Subcutaneous abdominal adipose tissue (tissue), 5 donors: ENCODE data around the gene DCAF7.

Source experiments
- H3K27ac ChIP-seq: one replicate; pipeline ENCODE4 v1.7.0; 2013; ENCODE audit warnings: low read depth, mild to moderate bottlenecking, inconsistent platforms, low read length, moderate library complexity
- H3K27me3 ChIP-seq, 5 donors: one replicate each; pipeline ENCODE4 v1.7.0; 2013; ENCODE audit warnings: low read length in 5 of 5, inconsistent platforms in 1 of 5; ENCODE audit not compliant: control insufficient read depth in 5 of 5, insufficient read depth in 4 of 5
- H3K36me3 ChIP-seq, 5 donors: one replicate each; pipeline ENCODE4 v1.7.0; 2013; ENCODE audit warnings: low read length in 5 of 5; ENCODE audit not compliant: control insufficient read depth in 5 of 5, insufficient read depth in 5 of 5
- H3K4me1 ChIP-seq, 5 donors: one replicate each; pipeline ENCODE4 v1.7.0; 2013; ENCODE audit warnings: low read length in 5 of 5, mild to moderate bottlenecking in 3 of 5, moderate library complexity in 1 of 5; ENCODE audit not compliant: control insufficient read depth in 5 of 5, insufficient read depth in 5 of 5
- H3K4me3 ChIP-seq, 5 donors: one replicate each; pipeline ENCODE4 v1.7.0; 2013; ENCODE audit warnings: low read length in 5 of 5, low read depth in 1 of 5
- H3K9ac ChIP-seq, 5 donors: one replicate each; pipeline ENCODE4 v1.7.0; 2013; ENCODE audit warnings: low read length in 5 of 5, mild to moderate bottlenecking in 4 of 5, moderate library complexity in 3 of 5
- H3K9me3 ChIP-seq, 5 donors: one replicate each; pipeline ENCODE4 v1.7.0; 2013; ENCODE audit warnings: low read length in 5 of 5; ENCODE audit not compliant: control insufficient read depth in 5 of 5
- donor health status: healthy.
- donor health status: healthy.
- donor health status: healthy.
- donor health status: healthy.
- donor health status: healthy.

Gene DCAF7

DNA sequence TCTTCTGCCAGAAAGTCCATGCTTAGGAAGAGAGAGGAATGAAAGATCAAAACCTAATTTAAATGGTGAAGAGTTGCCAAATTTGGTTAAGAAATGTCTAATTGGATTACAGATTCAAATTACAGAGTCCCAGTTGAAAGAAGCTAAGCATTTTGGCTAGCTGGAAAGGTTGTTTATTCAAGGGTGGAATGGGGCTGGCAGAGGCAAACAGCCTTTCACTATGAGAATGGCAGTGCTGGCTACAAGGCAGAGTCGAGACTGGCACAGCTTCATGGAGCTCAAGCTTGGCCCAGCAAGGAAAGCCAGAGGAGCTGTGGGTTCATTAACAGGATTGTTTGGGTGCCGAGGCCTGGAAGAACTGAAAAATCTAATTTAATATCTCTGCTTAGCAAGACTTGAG, 85.5 kb downstream of the DCAF7 start:
- Histone ChIP-seq H3K4me3 (no peak overlapping the region), H3K4me1 (peaks cover 0 to 35% (median 0%) of the 10 kb centered on the region in 5 donors), H3K9me3 (no peaks in the 10 kb centered on the region), H3K27ac (no peak overlapping the region), H3K9ac (no peak overlapping the region), H3K36me3 (peaks cover 17 to 44% (median 38%) of the 10 kb centered on the region in 5 donors), H3K27me3 (no peaks in the 10 kb centered on the region)

DNA sequence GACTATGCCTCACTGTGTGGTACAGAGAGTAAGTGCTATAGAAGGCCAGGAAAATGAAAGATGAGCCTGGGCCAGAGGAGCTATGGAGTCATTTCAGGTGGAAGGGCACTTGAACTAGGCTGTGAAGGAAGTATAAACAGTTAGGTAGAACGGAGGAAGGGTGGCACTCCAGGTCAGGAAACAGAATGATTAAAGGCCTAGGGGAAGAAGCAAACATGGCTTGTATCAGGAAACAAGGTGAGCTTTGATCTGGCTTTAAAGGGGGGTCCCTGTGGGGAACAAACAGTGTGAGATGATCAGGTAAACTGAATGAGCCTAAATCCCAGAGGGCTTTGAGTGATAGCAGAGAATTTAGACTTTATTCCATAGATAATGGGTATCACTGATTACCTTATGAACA, 88.8 kb downstream of the DCAF7 start:
- Histone ChIP-seq H3K9me3 (no peaks in the 10 kb centered on the region), H3K4me1 (peaks cover 0 to 27% (median 0%) of the 10 kb centered on the region in 5 donors), H3K27ac (no peak overlapping the region), H3K36me3 (peaks cover 13 to 32% (median 28%) of the 10 kb centered on the region in 5 donors), H3K4me3 (no peak overlapping the region), H3K9ac (no peak overlapping the region), H3K27me3 (no peaks in the 10 kb centered on the region)

DNA sequence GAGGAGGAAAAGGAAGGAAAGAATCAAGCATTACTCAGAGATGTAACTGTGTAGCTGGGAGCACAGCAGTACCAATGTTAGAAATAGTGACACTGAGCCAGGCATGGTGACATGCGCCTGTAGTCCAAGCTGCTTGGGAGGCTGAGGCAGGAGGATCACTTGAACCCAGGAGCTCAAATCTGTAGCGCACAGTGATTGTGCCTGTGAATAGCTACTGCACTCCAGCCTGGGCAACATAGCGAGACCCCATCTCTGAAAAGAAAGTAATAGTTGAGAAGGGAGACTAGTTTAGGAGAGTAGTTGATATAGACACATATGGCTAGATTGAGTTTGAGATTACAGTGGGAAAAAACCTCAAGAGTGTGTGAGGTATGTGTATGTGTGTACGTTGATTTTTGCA, 89.8 kb downstream of the DCAF7 start:
- peaks cover 0 to 22% (median 0%) of the 10 kb centered on the region in 5 donors for H3K4me1 ChIP-seq
- no peaks in the 10 kb centered on the region for H3K27me3 ChIP-seq
- H3K4me3 ChIP-seq: no peak overlapping the region
- H3K9me3 ChIP-seq: no peaks in the 10 kb centered on the region
- H3K36me3 ChIP-seq: peaks cover 9 to 32% (median 25%) of the 10 kb centered on the region in 5 donors
- no peak overlapping the region for H3K9ac ChIP-seq
- H3K27ac ChIP-seq: no peak overlapping the region

DNA sequence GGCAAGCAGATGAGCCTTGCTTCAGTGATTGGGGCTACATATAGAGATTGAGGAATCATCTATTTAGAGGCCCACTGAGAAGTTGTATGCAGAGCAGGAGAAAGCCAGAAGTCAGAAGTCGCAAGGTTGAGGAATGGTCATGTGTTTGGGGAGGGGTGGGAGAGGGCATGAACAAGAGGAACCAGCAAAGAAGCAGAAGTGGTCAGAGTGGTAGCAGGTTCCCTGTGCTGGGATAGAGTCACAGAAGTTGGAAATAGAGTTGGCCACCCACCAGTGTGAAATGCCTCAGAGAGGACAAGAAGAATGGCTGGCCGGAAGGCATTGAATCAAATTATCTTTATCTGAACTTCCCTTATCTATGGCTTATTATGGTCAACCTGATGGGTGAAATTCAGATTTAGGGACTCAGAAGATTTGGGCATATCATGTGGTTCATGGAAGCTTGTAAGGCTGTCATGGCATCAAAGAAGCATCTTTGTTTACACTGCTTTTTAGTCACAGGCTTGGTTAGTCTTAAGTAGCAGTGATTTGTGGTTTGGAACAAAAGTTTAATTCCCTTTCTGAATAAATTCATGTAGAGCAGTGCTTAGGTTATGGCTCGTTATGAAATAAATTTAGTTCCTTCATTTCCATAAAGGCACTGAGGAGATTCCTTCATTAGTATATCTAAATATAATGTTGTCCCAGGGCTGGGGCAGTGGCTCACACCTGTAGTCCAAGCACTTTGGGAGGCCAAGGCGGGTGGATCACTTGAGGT, 91.6 kb downstream of the DCAF7 start:
- H3K4me3 ChIP-seq: no peak overlapping the region
- H3K36me3 ChIP-seq: peaks cover 6 to 34% (median 21%) of the 10 kb centered on the region in 5 donors
- no peaks in the 10 kb centered on the region for H3K9me3 ChIP-seq
- H3K9ac ChIP-seq: no peak overlapping the region
- no peak overlapping the region for H3K27ac ChIP-seq
- H3K27me3 ChIP-seq: no peaks in the 10 kb centered on the region
- H3K4me1 ChIP-seq: peaks cover 0 to 27% (median 5%) of the 10 kb centered on the region in 5 donors
